NCI-H2227 (cell line): Measurements from ENCODE around the gene SOX30.

ENCODE experiments used
- DNase-seq: peaks from one replicate; lab custom pipeline; 2025; ENCODE audit not compliant: unreplicated experiment; lab: John Stamatoyannopoulos, UW

Gene SOX30

DNA sequence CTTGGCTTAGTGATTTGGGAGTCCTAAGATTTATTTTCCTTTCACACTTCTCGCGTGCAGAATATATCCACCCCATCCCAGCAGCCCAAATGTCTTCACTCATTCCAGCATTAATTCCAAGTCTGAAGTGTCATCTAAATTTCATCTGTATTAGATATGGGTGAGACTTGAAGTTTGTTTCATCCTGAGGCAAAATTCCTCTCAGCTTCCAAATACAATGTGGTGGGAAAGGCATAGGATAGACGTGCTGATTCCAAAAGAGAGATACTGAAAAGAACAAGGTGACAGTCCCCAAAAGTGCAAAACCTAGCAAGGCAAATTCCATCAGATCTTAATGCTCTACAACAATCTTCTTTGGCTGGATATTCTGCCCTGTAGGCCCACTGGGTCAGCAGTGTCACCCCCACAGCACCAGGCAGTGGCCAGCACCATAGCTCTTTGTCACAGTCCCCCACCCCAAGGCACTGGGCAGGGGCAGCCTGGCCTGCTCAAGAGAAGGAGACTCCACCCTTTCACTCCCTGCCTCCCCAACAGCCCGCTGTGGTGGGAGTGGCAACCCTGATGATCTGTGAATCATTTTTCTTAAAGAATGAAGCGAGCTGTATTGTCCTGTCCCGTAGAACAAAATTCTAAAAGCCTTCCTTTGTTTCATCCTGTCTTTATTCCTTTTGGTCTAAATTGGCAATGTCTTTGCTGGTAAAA is 74.0 kb downstream of the SOX30 start:
- DNase-seq = no peak

DNA sequence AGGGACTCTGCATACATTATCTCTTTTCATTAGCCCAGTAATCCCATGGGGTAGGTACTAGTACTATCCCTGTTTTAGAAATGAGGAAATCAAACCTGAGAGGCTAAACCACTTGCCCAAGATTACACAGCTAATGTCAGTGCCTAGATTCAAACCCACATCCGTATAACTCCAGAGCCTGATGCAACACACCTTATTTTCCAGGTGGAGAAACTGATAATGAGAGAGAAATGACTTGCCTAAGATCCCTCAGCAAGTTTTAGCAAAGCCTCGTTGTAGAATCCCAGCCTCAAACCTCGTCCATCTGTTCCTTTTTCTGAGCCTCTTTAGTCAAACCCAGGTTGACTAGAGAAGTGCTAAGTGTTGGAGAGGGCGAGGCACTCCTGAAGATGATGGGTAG is 75.6 kb downstream of the SOX30 start:
- no peak for DNase-seq
